ENCODE results near the gene WDR7. TPM values are rescaled to one million over a fixed set of nuclear protein-coding genes. Genes with fewer than 3 reads are reported as not detected.

The WDR7 gene
- total RNA-seq, 1 experiment from 2014 or later = 11.0 TPM

- Histone ChIP-seq H3K27me3 (replicated peaks) (peaks cover 4% of the 10 kb centered on the region; the same call in 1 of the 2 replicates), H3K36me3 (no peaks in the 10 kb centered on the region), H3K27ac (no peak overlapping the region), H3K9me3 (replicated peaks) (no peaks in the 10 kb centered on the region), H3K4me3 (no peak overlapping the region), H3K4me1 (replicated peaks) (no peaks in the 10 kb centered on the region)
- no peak for DNase-seq (ENCODE audit: low read depth in 1 of 2, low spot score in 2 of 2)
Measured at GRCh38 chr18:57035590-57035989, 384.4 kb downstream of the WDR7 start.

DNA sequence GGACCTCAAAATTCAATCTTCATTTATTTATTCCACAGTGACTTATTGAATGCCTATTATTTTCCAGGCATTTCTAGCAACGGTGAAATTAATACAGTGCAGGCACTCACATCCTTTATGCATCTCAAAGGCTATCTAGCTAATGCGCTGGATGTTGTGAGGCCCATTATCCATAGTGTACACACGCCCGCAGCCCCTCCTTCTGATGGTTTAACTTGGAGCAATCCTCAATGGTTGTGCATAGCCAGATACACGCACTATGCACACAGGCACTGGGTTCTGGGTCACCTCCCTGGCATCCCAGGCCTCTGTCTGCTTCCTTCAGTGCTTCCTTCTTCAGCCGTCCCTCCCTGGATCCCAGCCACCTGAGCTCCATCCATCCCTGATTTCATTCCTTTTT lies 387.2 kb downstream of the WDR7 start:
- no peak overlapping the region for H3K4me3 ChIP-seq
- no peak overlapping the region for H3K27ac ChIP-seq
- peaks cover 7% of the 10 kb centered on the region; the same call in 1 of the 2 replicates for H3K27me3 ChIP-seq (replicated peaks)
- no peaks in the 10 kb centered on the region for H3K4me1 ChIP-seq (replicated peaks)
- H3K36me3 ChIP-seq = no peaks in the 10 kb centered on the region
- H3K9me3 ChIP-seq (replicated peaks) = no peaks in the 10 kb centered on the region
- DNase-seq (ENCODE audit: low read depth in 1 of 2, low spot score in 2 of 2) = no peak

GRCh38 chr18:57040175-57040574 lies 389.0 kb downstream of the WDR7 start:
- no peak for DNase-seq (ENCODE audit: low read depth in 1 of 2, low spot score in 2 of 2)
- peaks cover 10% of the 10 kb centered on the region; the same call in 1 of the 2 replicates for H3K27me3 ChIP-seq (replicated peaks)
- no peaks in the 10 kb centered on the region for H3K4me1 ChIP-seq (replicated peaks)
- H3K4me3 ChIP-seq = no peak overlapping the region
- H3K9me3 ChIP-seq (replicated peaks) = no peaks in the 10 kb centered on the region
- H3K27ac ChIP-seq = no peak overlapping the region
- H3K36me3 ChIP-seq = no peaks in the 10 kb centered on the region

GRCh38 chr18:57043241-57043640 lies 392.1 kb downstream of the WDR7 start:
- no peak overlapping the region for H3K4me3 ChIP-seq
- no peak overlapping the region for H3K27ac ChIP-seq
- H3K27me3 ChIP-seq (replicated peaks) = peaks cover 6% of the 10 kb centered on the region; the same call in 1 of the 2 replicates
- H3K9me3 ChIP-seq (replicated peaks) = no peaks in the 10 kb centered on the region
- H3K36me3 ChIP-seq = no peaks in the 10 kb centered on the region
- no peak for DNase-seq (ENCODE audit: low read depth in 1 of 2, low spot score in 2 of 2)
- H3K4me1 ChIP-seq (replicated peaks) = no peaks in the 10 kb centered on the region

DNA sequence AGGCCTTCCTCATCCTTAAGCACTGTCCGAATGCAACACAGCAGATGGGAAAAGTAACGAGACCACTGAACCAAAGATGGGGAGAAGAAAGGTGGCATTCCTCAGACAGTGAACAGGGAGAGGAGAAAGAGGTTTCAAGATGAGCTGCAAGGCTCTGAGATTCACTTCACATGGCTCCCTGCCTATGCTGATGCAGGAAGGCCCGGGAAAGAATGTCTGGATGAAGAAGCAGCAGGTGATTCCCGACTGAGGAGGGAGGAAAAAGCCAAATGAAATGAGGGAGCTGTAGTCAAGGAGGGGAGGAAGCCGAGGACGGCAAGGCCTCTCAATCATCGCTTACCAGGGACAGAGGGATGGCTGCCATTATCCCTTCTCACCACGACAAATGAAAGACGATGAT lies 397.2 kb downstream of the WDR7 start:
- H3K27ac ChIP-seq = no peak overlapping the region
- no peaks in the 10 kb centered on the region for H3K4me1 ChIP-seq (replicated peaks)
- 0 out of 2 replicates have a peak, but pooled peaks cover 3% of the 10 kb centered on the region for H3K27me3 ChIP-seq (replicated peaks)
- no peak for DNase-seq (ENCODE audit: low read depth in 1 of 2, low spot score in 2 of 2)
- H3K9me3 ChIP-seq (replicated peaks) = no peaks in the 10 kb centered on the region
- no peak overlapping the region for H3K4me3 ChIP-seq
- no peaks in the 10 kb centered on the region for H3K36me3 ChIP-seq

- Histone ChIP-seq H3K4me3 (no peak overlapping the region), H3K27me3 (replicated peaks) (0 out of 2 replicates have a peak, but pooled peaks cover 3% of the 10 kb centered on the region), H3K4me1 (replicated peaks) (no peaks in the 10 kb centered on the region), H3K9me3 (replicated peaks) (no peaks in the 10 kb centered on the region), H3K27ac (no peak overlapping the region), H3K36me3 (no peaks in the 10 kb centered on the region)
- no peak for DNase-seq (ENCODE audit: low read depth in 1 of 2, low spot score in 2 of 2)
Measured at GRCh38 chr18:57048859-57049258, 397.7 kb downstream of the WDR7 start.

- Histone ChIP-seq H3K27me3 (replicated peaks) (no peaks in the 10 kb centered on the region), H3K27ac (no peak overlapping the region), H3K36me3 (no peaks in the 10 kb centered on the region), H3K4me1 (replicated peaks) (no peaks in the 10 kb centered on the region), H3K9me3 (replicated peaks) (no peaks in the 10 kb centered on the region), H3K4me3 (no peak overlapping the region)
- no peak for DNase-seq (ENCODE audit: low read depth in 1 of 2, low spot score in 2 of 2)
Measured at GRCh38 chr18:57050310-57050949, 399.3 kb downstream of the WDR7 start.

- Histone ChIP-seq H3K4me3 (no peak overlapping the region), H3K36me3 (no peaks in the 10 kb centered on the region), H3K4me1 (replicated peaks) (no peaks in the 10 kb centered on the region), H3K27me3 (replicated peaks) (no peaks in the 10 kb centered on the region), H3K27ac (no peak overlapping the region), H3K9me3 (replicated peaks) (no peaks in the 10 kb centered on the region)
- DNase-seq (ENCODE audit: low read depth in 1 of 2, low spot score in 2 of 2) = no peak
Measured at GRCh38 chr18:57051021-57051656, 400.0 kb downstream of the WDR7 start.

- H3K4me3 ChIP-seq = no peak overlapping the region
- no peaks in the 10 kb centered on the region for H3K27me3 ChIP-seq (replicated peaks)
- no peaks in the 10 kb centered on the region for H3K36me3 ChIP-seq
- H3K4me1 ChIP-seq (replicated peaks) = no peaks in the 10 kb centered on the region
- no peak for DNase-seq (ENCODE audit: low read depth in 1 of 2, low spot score in 2 of 2)
- no peaks in the 10 kb centered on the region for H3K9me3 ChIP-seq (replicated peaks)
- H3K27ac ChIP-seq = no peak overlapping the region
Measured at GRCh38 chr18:57051657-57052044, 400.5 kb downstream of the WDR7 start.

DNA sequence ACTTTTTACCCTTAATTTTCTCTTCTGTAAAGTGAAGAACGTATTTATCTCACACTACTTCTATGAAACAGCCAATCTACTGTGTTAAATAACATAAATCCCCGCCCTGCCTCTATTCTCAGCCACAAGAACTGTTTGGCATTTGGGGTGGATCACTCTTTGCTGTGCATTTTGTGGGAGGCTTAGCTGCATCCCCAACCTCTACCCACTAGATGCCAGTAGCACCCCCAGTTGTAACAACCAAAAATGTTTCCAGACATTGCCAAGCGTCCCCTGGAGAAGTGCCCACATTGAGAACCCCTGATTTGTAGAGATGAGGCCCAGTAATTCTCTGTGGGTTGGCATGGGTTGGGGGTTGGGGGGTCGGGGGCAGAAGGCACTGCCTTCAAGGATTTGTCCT lies 401.0 kb downstream of the WDR7 start:
- DNase-seq (ENCODE audit: low read depth in 1 of 2, low spot score in 2 of 2) = no peak
- H3K36me3 ChIP-seq = no peaks in the 10 kb centered on the region
- H3K9me3 ChIP-seq (replicated peaks) = no peaks in the 10 kb centered on the region

GRCh38 chr18:57052759-57053158 lies 401.6 kb downstream of the WDR7 start:
- Histone ChIP-seq H3K27me3 (replicated peaks) (no peaks in the 10 kb centered on the region), H3K4me3 (no peak overlapping the region), H3K9me3 (replicated peaks) (no peaks in the 10 kb centered on the region), H3K36me3 (no peaks in the 10 kb centered on the region), H3K4me1 (replicated peaks) (no peaks in the 10 kb centered on the region), H3K27ac (no peak overlapping the region)
- DNase-seq (ENCODE audit: low read depth in 1 of 2, low spot score in 2 of 2) = no peak

More for the DNA sequence above, 401.0 kb downstream of the WDR7 start:
- no peaks in the 10 kb centered on the region for H3K4me1 ChIP-seq (replicated peaks)
- no peaks in the 10 kb centered on the region for H3K27me3 ChIP-seq (replicated peaks)
- no peak overlapping the region for H3K27ac ChIP-seq
- H3K4me3 ChIP-seq = no peak overlapping the region

- no peak overlapping the region for H3K4me3 ChIP-seq
- H3K4me1 ChIP-seq (replicated peaks) = no peaks in the 10 kb centered on the region
- no peak overlapping the region for H3K27ac ChIP-seq
- DNase-seq (ENCODE audit: low read depth in 1 of 2, low spot score in 2 of 2) = no peak
- H3K27me3 ChIP-seq (replicated peaks) = 0 out of 2 replicates have a peak, but pooled peaks cover 4% of the 10 kb centered on the region
- H3K36me3 ChIP-seq = no peaks in the 10 kb centered on the region
- no peaks in the 10 kb centered on the region for H3K9me3 ChIP-seq (replicated peaks)
Measured at GRCh38 chr18:57054891-57055290, 403.7 kb downstream of the WDR7 start.

GRCh38 chr18:57057890-57058289 lies 406.7 kb downstream of the WDR7 start:
- Histone ChIP-seq H3K9me3 (replicated peaks) (no peaks in the 10 kb centered on the region), H3K36me3 (no peaks in the 10 kb centered on the region), H3K27me3 (replicated peaks) (peaks cover 11% of the 10 kb centered on the region; the same call in 1 of the 2 replicates), H3K4me3 (no peak overlapping the region), H3K4me1 (replicated peaks) (no peaks in the 10 kb centered on the region), H3K27ac (no peak overlapping the region)
- no peak for DNase-seq (ENCODE audit: low read depth in 1 of 2, low spot score in 2 of 2)

- H3K4me1 ChIP-seq (replicated peaks) = no peaks in the 10 kb centered on the region
- H3K36me3 ChIP-seq = no peaks in the 10 kb centered on the region
- H3K27me3 ChIP-seq (replicated peaks) = peaks cover 11% of the 10 kb centered on the region; the same call in 1 of the 2 replicates
- no peak overlapping the region for H3K27ac ChIP-seq
- DNase-seq (ENCODE audit: low read depth in 1 of 2, low spot score in 2 of 2) = no peak
- H3K9me3 ChIP-seq (replicated peaks) = no peaks in the 10 kb centered on the region
- H3K4me3 ChIP-seq = no peak overlapping the region
Measured at GRCh38 chr18:57058734-57059133, 407.6 kb downstream of the WDR7 start.

Measured in SJSA1 (cell line).